Stomach (tissue), 9 donors: ENCODE results near the gene PRKACB. TPM values are rescaled to one million over a fixed set of nuclear protein-coding genes. Genes with fewer than 3 reads are reported as not detected.

ENCODE experiments used
- DNase-seq, 2 donors: peaks; one replicate each; pipeline versions ENCODE4 v3.0.0 to v3.0.0-alpha.2; 2013 to 2019
- H3K27ac ChIP-seq, 5 donors: fragments of 200-600 bp in 4 of 5; sonication (generic) in 4 of 5; one replicate each; pipeline ENCODE4 v1.5.1; 2013 to 2019; ENCODE audit warnings: mild to moderate bottlenecking in 1 of 5, moderate library complexity in 1 of 5
- H3K27me3 ChIP-seq, 3 donors: fragments of 200-600 bp; sonication (generic); one replicate each; pipeline ENCODE4 v1.5.1; 2017 to 2019; ENCODE audit warnings: mixed run types in 1 of 3
- H3K36me3 ChIP-seq, 4 donors: fragments of 200-600 bp; sonication (generic); 1 replicate in 3 of 4; 2 replicates in 1 of 4; pipeline ENCODE4 v1.5.1; 2016 to 2019
- H3K4me1 ChIP-seq, 4 donors: fragments of 200-600 bp; sonication (generic); one replicate each; pipeline ENCODE4 v1.5.1; 2016 to 2019
- H3K4me3 ChIP-seq, 4 donors: fragments of 200-600 bp; sonication (generic) in 3 of 4; one replicate each; pipeline ENCODE4 v1.5.1; 2016 to 2019; ENCODE audit warnings: mild to moderate bottlenecking in 1 of 4
- H3K9me3 ChIP-seq, 4 donors: fragments of 200-600 bp; sonication (generic); one replicate each; pipeline ENCODE4 v1.5.1; 2016 to 2019
- EP300 ChIP-seq: sonication (generic); formaldehyde crosslinking; IDR thresholded peaks from one replicate; pipeline ENCODE4 v1.6.1; 2017; ENCODE audit warnings: antibody characterized with exemption
- POLR2A ChIP-seq, 4 donors: fragments of 450-650 bp; IDR thresholded peaks; one replicate each; pipeline ENCODE4 v1.6.1; 2016; ENCODE audit warnings: antibody characterized with exemption in 4 of 4, control low read depth in 2 of 4, mild to moderate bottlenecking in 1 of 4, moderate library complexity in 1 of 4
- POLR2AphosphoS5 ChIP-seq, 3 donors: sonication (generic); formaldehyde crosslinking; IDR thresholded peaks; one replicate each; pipeline ENCODE4 v1.6.1; 2016; ENCODE audit warnings: antibody characterized with exemption in 3 of 3
- WGBS, 5 donors: extraction: QIAGEN DNeasy Blood & Tissue Kit in 3 of 5; methylation state at CpG; one replicate each; pipeline versions ENCODE4 v1.1.5 to v1.1.7; 2013 to 2018; 5-methylcytosine and 5-hydroxymethylcytosine counted together
- intact Hi-C: fragments of 100-400 bp; cut with DNase I; formaldehyde crosslinking; loops from one replicate; pipeline ENCODE4 v1.15.1; 2023; ENCODE audit warnings: low total_unique reads
- polyA plus RNA-seq, 3 donors: library from polyadenylated mRNA; stranded (reverse); fragments of 200-250 nt; gene quantifications; one replicate each; pipeline ENCODE4 v1.2.3, GENCODE V29; 2013
- total RNA-seq, 5 donors: library from RNA; depleted of rRNA; stranded (reverse); fragments of >200 nt; gene quantifications; one replicate each; pipeline versions ENCODE4 v1.1.0 to v1.2.3, GENCODE V29; 2014 to 2016
- TF ChIP-seq, protein P1 (sequence below), 7 experiments: fragments of 450-650 bp in 4 of 7; fragments of 200-600 bp in 3 of 7; sonication (generic) in 3 of 7; IDR thresholded peaks; one replicate each; pipeline ENCODE4 v1.5.1; 2016 to 2019; ENCODE audit warnings: antibody characterized with exemption in 7 of 7, control low read depth in 2 of 7, mild to moderate bottlenecking in 1 of 7
- donor health status: healthy with polysubstance abuse.
- donor health status: Bipolar disorder and iron deficiency.
- donor health status: healthy.

The PRKACB gene
- total and polyA plus RNA-seq, 8 donors = 13.8 to 64.8 (median 31.3) TPM

DNA sequence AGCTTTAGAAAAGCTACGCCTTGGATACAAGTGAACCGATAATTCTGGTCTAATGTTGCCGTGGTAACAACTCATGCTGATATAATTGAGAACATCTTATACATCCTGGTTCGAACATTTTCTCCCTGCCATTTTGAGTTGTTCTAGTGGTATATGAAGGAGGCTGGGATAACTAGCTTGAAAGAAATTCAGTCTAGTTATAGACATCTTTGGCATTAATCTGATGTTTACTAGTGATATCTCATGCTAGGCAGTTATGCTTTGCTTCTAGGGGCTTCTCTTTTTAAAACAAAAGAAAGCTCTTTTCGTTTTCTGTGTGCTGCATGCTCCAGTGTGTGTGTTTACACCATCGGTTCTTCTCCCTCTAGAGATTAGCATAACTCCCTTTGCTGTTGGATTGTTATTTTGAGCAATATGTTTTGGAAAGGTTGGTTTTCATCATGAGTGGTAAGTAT is 20.5 kb downstream of the PRKACB start:
- H3K9me3 ChIP-seq = no peaks in the 10 kb centered on the region
- 59 to 72% (median 65%) methylated on average over 6 of the region's 6 CpGs for WGBS, 5 donors
- H3K4me3 ChIP-seq = peak overlapping the region in 2 of 4 donors; percentile 14 to 27
- no peaks in the 10 kb centered on the region for H3K27me3 ChIP-seq
- peak in 1 of 2 donors; percentile 44 for DNase-seq
- no peak overlapping the region for H3K27ac ChIP-seq
- H3K36me3 ChIP-seq = no peaks in the 10 kb centered on the region
- TF ChIP-seq POLR2AphosphoS5 (IDR thresholded peaks at IDR 0.05) = no peak
- TF ChIP-seq, protein P1, sequence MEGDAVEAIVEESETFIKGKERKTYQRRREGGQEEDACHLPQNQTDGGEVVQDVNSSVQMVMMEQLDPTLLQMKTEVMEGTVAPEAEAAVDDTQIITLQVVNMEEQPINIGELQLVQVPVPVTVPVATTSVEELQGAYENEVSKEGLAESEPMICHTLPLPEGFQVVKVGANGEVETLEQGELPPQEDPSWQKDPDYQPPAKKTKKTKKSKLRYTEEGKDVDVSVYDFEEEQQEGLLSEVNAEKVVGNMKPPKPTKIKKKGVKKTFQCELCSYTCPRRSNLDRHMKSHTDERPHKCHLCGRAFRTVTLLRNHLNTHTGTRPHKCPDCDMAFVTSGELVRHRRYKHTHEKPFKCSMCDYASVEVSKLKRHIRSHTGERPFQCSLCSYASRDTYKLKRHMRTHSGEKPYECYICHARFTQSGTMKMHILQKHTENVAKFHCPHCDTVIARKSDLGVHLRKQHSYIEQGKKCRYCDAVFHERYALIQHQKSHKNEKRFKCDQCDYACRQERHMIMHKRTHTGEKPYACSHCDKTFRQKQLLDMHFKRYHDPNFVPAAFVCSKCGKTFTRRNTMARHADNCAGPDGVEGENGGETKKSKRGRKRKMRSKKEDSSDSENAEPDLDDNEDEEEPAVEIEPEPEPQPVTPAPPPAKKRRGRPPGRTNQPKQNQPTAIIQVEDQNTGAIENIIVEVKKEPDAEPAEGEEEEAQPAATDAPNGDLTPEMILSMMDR (IDR thresholded peaks at IDR 0.05) = no peak
- no peak for TF ChIP-seq EP300
- TF ChIP-seq POLR2A (IDR thresholded peaks at IDR 0.05) = no peak
- H3K4me1 ChIP-seq = peaks cover 4 to 35% (median 24%) of the 10 kb centered on the region in 4 donors
- intact Hi-C loops = no loop called here

DNA sequence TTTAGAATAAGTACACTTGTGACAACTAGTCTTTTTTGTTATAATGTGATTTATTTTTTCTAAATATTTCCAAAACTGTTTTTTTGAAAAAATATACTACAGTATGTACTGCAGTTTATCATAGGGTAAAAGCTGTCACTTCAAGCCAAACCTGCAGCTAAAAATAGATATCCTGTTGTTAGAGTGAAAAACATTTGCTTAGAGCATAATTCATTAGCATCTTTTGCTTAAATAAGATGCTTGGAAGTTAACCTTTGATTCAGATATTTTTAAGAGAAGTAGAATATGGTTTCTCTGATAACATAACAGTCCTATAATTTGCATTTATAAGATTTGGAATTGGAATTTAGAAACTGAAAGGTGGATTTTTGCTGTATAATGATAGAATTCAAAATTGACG is 21.5 kb downstream of the PRKACB start:
- TF ChIP-seq, protein P1 (IDR thresholded peaks at IDR 0.05) = no peak
- TF ChIP-seq POLR2A (IDR thresholded peaks at IDR 0.05) = no peak
- Histone ChIP-seq H3K36me3 (no peaks in the 10 kb centered on the region), H3K27me3 (no peaks in the 10 kb centered on the region), H3K9me3 (no peaks in the 10 kb centered on the region), H3K4me3 (no peak overlapping the region), H3K27ac (no peak overlapping the region), H3K4me1 (peaks cover 0 to 35% (median 21%) of the 10 kb centered on the region in 4 donors)
- 84 to 89% (median 87%) methylated on average over 1 of the region's 1 CpG for WGBS, 5 donors
- intact Hi-C loops = no loop called here
- no peak for DNase-seq

DNA sequence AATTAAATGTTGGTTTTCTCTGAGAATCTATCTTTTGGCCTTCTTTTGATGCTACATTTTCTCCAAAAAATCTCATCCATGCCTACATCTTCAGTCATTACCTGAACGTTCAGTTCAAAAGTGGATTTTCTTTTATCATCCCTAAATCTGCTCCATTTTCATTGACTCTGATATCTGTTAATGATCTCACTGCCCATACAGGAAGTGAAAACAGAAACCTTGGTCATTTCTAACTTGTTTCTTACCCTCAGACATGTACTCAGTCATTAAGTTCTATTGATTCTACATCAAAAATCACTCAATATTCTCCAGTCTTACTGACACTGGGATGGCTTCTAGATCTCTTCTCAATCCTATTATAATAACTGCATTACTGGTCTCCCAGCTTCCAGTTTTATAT is 22.7 kb downstream of the PRKACB start:
- H3K27me3 ChIP-seq = no peaks in the 10 kb centered on the region
- no peaks in the 10 kb centered on the region for H3K9me3 ChIP-seq
- no peak overlapping the region for H3K4me3 ChIP-seq
- no peaks in the 10 kb centered on the region for H3K36me3 ChIP-seq
- intact Hi-C loops = no loop called here
- DNase-seq = no peak
- peaks cover 0 to 35% (median 17%) of the 10 kb centered on the region in 4 donors for H3K4me1 ChIP-seq
- no peak for TF ChIP-seq POLR2AphosphoS5 (IDR thresholded peaks at IDR 0.05)
- no peak for TF ChIP-seq EP300
- TF ChIP-seq POLR2A (IDR thresholded peaks at IDR 0.05) = no peak
- TF ChIP-seq, protein P1 (IDR thresholded peaks at IDR 0.05) = no peak
- 72 to 85% (median 78%) methylated on average over 1 of the region's 1 CpG for WGBS, 5 donors
- H3K27ac ChIP-seq = no peak overlapping the region

DNA sequence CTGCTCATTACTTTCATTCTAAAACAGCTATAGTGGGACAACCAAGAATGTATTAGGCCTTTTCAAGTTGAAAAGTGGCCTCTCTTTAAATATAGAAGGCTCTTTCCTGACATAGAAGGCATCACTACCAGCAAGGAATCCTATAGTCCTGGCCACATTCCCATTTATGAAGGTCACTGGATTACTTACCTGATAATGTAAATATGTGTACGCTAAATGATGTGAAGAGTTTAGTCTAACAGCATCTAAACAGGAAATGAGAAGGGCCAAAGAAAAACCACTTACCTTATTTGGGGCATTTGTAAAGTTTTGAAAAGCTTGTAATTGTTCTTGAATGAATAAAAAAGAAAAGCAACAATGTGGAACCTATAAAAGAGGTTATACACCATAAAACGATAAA is 24.7 kb downstream of the PRKACB start:
- whole genome bisulfite sequencing, 5 donors = 73 to 84% (median 81%) methylated on average over 2 of the region's 2 CpGs
- no peaks in the 10 kb centered on the region for H3K27me3 ChIP-seq

More for the DNA sequence above, 24.7 kb downstream of the PRKACB start:
- Histone ChIP-seq H3K27ac (no peak overlapping the region), H3K9me3 (no peaks in the 10 kb centered on the region), H3K36me3 (no peaks in the 10 kb centered on the region), H3K4me1 (peaks cover 0 to 31% (median 12%) of the 10 kb centered on the region in 4 donors), H3K4me3 (no peak overlapping the region)
- intact Hi-C loops = no loop called here
- DNase-seq = no peak
- no peak for TF ChIP-seq POLR2A (IDR thresholded peaks at IDR 0.05)
- TF ChIP-seq, protein P1 (IDR thresholded peaks at IDR 0.05) = no peak
- TF ChIP-seq EP300 = no peak
- no peak for TF ChIP-seq POLR2AphosphoS5 (IDR thresholded peaks at IDR 0.05)
